Astrocyte (in vitro differentiated cells and primary cell): ENCODE measurements around the gene NR6A1.
A peak's percentile ranks its signal among the peaks of the same experiment; 100 is the strongest.

ENCODE experiments used
- EZH2 ChIP-seq: IDR thresholded peaks from 2 replicates; pipeline ENCODE4 v1.6.1; 2012; ENCODE audit warnings: mild to moderate bottlenecking, low read length, inconsistent platforms; ENCODE audit not compliant: insufficient read depth
- TF ChIP-seq, protein P1 (sequence below): IDR thresholded peaks from 2 replicates; pipeline ENCODE4 v1.5.1; 2011; ENCODE audit warnings: low read depth, mild to moderate bottlenecking, inconsistent platforms, low read length, moderate library complexity; ENCODE audit not compliant: insufficient read depth

DNA sequence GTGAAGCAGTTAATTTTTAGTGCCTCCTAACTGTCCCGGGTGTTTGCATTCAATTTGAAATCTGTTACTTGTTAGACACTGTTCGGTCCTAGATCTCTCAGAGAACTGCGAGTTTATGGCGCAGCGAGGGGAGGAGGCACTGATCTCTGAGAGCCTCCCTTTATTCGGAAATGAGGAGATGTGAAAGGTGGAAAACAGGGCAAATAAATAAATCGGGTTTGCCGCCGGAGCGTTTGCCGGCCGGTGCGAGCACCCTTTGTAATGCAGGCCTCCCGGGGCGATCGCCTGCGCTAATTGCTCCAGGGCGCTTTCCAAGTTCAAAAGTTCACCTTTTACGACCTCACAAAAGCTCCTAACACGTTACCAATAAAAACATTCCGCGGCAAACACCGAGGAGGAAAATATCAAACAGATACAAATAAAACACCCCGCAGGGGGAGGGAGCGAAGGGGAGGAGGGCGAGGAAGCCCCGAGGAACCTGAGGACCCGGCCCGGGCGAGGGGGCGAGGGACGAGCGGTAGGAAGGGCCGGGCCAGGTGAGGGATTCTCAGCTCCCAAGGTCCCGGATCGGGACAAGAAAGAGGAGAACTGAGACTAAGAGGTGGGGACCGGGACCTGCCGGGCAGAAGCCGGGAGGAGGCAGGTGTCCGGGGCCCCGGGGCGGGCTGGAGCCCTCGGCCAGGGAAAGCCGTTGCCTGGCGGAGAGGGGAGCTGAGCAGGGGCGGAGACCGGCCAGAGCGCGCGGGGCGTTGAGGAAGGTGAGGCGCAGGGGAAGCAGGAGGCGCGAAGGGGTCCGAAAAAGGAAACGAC is 1.4 kb downstream of the NR6A1 start:
- TF ChIP-seq, protein P1, sequence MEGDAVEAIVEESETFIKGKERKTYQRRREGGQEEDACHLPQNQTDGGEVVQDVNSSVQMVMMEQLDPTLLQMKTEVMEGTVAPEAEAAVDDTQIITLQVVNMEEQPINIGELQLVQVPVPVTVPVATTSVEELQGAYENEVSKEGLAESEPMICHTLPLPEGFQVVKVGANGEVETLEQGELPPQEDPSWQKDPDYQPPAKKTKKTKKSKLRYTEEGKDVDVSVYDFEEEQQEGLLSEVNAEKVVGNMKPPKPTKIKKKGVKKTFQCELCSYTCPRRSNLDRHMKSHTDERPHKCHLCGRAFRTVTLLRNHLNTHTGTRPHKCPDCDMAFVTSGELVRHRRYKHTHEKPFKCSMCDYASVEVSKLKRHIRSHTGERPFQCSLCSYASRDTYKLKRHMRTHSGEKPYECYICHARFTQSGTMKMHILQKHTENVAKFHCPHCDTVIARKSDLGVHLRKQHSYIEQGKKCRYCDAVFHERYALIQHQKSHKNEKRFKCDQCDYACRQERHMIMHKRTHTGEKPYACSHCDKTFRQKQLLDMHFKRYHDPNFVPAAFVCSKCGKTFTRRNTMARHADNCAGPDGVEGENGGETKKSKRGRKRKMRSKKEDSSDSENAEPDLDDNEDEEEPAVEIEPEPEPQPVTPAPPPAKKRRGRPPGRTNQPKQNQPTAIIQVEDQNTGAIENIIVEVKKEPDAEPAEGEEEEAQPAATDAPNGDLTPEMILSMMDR: no peak
- peak; percentile 99 for TF ChIP-seq EZH2
